Measurements from ENCODE around the gene VPS18.
A peak's percentile ranks its signal among the peaks of the same experiment; 100 is the strongest.

Gene VPS18

DNA sequence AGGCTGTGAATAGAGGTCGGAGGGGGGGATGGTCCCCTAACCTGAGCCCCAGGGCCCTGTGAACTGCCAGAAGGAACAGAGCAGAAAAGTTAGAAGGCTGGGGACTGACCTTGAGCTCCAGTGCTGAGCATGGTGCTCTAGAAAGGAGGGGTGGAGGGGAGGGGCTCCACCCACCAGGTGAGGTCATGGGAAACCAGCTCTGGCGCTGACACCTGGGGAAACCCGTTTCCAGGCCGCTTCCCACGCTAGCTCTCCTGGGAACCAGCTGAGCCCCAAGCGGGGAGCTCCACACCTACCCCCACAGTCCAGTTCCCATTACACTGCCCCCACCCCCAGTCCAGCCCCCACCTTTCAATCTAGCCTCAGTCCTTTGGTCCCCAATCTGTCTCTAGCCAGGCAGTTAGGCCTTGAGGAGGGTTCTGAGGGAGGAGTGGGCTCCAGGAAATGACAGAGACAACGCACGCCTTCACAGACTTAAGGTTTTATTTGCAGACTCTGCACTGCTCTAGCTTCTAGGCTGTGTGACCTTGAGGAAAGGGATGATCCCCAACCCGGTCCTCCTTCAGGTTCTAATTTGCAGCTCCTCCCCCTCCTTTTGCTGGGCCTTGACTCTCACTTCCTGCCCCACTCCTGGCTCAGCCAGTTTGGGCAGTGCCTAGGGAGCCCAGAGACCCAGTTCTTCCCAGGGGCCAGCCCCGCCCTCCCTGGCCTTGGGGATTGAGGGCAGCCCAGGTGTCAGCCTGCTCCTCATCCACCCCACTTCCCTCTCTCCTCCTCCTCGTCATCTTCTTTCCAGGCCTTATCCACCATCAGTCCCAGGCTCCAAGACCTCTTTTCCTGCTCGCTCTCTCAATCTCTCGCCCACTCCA lies 22.3 kb upstream of the VPS18 start:
- no peak for DNase-seq (ENCODE audit: low spot score)

DNA sequence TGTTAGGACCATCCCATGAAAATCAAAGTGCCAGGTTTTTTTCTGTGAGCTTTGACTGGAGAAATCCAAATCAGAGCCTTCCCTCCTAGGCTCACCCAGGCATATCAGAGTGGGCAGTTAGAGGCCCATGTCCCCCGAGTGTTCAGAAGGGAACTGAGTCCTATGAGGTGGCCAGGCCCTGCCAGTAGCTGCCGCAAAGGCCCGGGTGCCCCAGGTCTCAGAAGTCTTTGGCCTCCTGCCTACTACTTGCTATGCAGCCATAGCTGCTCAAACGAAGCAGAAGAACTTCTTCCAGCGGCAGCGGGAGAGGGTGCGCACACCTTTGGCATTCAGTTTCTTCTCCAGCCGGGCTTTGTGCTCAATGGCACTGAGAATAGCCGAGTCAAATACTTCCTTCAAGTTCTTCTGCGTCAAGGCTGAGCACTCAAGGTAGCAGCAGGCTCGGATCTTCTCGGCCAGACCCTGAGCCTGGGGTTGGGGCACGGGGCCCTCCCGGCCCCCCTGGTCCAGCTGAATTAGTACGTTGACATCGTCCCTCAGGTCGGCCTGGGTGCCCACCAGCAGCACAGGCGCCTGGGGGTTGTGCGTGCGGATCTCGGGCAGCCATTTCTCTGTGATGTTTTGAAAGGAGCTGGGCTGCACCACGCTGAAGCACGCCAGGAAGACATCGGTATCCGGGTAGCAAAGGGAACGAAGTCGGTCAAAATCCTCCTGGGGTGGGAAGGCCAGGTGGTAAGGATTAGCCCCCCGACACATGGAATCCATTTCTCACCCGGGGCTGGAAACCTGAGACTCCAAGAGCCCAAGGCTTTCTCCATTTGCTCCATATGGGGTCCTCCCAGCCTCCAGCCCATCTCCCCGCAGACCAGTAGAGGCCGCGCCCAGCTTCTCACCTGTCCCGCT lies 21.2 kb upstream of the VPS18 start:
- no peak for DNase-seq (ENCODE audit: low spot score)

DNA sequence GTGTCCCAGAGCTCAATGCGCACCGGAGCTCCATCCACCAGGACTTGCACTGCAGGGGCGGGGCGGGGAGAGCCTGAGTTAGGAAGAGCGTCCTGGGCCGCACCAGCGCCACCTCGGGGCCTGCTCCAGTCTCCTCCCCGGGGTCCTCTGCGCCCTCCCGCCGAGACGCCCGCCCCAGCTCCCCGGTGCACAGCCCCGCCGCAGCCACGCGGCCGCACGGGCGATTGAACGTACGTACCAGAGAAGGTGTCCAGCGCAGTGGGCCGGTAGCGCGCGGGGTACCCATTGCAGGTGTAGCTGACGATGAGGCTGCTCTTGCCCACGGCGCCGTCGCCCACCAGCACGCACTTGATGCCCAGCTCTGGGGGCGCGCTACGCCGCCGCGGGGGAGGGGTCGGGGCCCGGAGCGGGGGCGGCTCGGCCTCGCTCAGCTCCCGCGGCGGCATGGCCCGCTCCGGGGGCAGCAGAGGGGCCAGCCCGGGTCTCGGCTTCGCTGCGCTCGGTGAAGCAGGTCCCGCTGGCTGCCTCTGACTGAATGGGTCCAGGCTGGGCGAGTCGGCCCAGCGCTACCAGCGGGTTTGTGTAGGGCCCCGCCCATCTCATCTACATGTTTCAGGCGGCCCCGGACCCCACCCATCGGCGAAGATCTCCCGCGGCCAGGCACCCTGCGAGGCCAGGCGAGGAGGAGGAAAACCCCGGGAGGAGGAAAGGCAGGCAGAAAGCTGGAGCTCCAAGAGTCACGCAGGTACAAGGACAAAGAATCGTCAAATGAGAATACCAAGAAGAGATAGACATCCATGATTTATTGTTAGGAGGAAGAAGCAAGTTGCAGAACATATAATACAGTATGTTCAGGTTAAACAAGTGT lies 20.3 kb upstream of the VPS18 start, which contains the start of gene RHOV:
Gene RHOV, minus strand, starts transcription at position 541 of the 868 bp plus-strand sequence. Its CDS starts 95 bp downstream, at position 446.
- peak; percentile 92 for DNase-seq (ENCODE audit: low spot score)

DNA sequence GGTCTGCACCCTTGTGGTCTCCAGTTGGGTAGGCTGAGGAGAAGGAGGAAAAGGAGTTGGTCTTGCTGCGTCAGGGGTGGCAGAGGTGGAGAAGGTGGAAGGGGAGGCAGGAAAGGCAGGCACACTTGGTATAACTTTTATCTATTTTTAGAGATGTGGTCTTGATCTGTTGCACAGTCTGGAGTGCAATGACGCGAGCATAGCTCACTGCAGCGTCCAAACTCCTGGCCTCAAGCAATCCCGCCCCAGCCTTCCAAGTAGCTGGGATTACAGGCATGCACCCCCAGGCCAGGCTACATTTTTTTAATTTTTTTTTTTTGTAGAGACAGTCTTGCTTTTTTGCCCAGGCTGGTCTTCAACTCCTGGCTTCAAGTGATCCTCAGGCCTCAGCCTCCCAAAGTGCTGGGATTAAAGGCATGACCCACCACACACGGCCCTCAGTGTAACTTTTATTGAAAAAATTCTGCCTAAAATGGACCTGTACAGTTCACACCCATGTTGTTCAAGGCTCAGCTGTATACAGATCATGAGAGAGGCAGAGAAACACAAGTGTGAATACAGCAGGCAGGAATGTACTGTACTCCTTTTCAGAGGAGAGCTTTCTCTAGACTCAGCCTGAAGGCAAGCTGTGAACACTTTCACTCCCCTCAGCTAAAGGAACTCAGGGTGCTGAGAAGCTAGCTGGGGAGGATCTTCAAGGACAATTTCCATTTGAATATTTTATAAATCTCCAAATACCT lies 18.1 kb upstream of the VPS18 start:
- DNase-seq (ENCODE audit: low spot score), result no peak

GRCh38 chr15:40877694-40878093 lies 16.6 kb upstream of the VPS18 start:
- DNase-seq (ENCODE audit: low spot score), result no peak

GRCh38 chr15:40878785-40879184 lies 15.5 kb upstream of the VPS18 start:
- DNase-seq (ENCODE audit: low spot score), result peak; percentile 71

DNA sequence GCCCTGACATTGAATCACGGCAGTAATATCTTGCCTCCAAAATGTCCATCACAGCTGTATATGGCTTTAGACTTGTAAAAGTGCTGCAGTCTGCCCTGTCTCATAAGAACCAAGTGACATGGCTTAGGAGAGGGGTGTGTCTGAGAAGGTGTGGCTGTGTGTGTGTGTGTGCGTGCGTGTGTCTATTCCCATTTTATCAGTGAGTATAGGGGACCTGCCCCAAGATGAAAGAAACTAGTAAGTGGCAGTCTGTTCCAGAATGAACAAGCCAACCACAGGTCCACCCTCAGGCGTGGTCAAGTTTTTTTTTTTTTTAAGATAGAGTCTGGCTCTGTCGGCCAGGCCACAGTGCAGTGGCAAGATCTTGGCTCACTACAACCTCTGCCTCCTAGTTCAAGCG lies 14.6 kb upstream of the VPS18 start:
- DNase-seq (ENCODE audit: low spot score), result peak; percentile 74

GRCh38 chr15:40881351-40881750 lies 12.9 kb upstream of the VPS18 start:
- no peak for DNase-seq (ENCODE audit: low spot score)

DNA sequence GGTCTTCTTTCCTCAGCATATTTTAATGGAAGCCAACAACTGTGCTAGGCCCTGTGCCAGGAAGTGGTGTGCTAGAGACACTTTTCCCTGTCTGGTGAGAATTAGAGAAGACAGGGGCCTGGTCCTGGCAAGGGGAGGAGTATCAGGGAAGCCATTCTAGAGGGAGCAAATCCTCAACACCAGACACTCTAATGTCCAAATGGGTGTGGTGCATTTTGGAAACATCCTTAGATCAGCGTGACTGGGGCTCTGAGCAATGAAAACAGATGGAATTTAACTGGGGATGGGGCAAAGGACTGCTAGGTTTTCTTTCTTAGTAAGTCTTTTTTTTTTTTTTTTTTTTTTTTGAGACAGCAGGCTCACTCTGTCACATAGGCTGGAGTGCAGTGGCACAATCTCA lies 7.7 kb upstream of the VPS18 start:
- DNase-seq (ENCODE audit: low spot score), result no peak

DNA sequence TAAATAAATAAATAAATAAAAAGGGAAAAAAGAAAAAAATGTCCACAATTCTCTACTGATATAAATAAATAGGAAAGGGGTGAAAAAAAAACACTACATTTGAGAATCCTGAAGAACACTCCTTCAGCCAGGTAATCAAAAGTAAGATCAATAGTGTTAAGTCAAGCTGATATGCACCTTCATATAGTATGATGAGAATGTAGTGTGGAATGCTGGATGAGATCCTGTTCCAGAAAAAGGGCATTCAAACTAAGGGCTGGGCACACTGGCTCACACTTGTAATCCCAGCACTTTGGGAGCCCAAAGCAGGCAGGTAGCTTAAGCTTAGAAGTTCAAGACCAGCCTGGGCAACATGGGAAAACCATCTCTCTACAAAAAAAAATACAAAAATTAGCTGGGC lies 5.1 kb upstream of the VPS18 start:
- no peak for DNase-seq (ENCODE audit: low spot score)

GRCh38 chr15:40891138-40891537 lies 3.1 kb upstream of the VPS18 start:
- no peak for DNase-seq (ENCODE audit: low spot score)

GRCh38 chr15:40891810-40892446 lies 2.3 kb upstream of the VPS18 start:
- DNase-seq (ENCODE audit: low spot score), result peak; percentile 64

- DNase-seq (ENCODE audit: low spot score), result no peak
These were observed 1.7 kb upstream of the VPS18 start for GRCh38 chr15:40892447-40893012.

DNA sequence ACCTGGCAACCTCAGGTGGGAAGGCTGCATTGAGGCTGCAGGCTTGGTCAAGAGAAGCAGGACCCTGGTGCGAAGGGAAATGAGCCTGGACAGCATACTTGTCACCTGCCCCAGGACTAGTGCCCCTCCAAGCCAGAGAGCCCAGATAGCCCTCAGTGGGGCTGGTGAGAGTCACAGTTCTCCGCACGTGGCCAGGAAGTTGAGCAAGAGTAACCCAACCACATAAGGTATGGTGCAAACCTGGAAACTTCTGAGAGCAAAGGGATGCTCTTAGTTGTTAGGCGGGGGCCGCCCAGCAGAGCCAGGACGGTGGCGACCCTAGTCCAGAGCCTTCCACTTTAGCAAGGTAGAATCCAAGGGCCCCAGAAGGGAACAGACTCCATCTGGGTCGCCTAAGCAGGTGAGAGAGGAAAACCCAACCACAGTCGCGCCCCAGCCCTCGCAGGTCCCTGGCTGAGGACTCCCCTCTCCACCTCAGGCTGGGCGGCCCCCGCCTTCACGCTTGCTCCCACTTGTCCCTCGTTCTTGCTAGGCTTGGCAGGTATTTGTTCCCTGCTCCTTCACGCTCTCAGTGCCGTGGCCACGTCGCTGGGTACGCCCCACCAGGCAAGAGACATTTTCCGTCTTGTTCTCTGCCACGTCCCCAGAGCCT lies 1.1 kb upstream of the VPS18 start:
- no peak for DNase-seq (ENCODE audit: low spot score)

DNA sequence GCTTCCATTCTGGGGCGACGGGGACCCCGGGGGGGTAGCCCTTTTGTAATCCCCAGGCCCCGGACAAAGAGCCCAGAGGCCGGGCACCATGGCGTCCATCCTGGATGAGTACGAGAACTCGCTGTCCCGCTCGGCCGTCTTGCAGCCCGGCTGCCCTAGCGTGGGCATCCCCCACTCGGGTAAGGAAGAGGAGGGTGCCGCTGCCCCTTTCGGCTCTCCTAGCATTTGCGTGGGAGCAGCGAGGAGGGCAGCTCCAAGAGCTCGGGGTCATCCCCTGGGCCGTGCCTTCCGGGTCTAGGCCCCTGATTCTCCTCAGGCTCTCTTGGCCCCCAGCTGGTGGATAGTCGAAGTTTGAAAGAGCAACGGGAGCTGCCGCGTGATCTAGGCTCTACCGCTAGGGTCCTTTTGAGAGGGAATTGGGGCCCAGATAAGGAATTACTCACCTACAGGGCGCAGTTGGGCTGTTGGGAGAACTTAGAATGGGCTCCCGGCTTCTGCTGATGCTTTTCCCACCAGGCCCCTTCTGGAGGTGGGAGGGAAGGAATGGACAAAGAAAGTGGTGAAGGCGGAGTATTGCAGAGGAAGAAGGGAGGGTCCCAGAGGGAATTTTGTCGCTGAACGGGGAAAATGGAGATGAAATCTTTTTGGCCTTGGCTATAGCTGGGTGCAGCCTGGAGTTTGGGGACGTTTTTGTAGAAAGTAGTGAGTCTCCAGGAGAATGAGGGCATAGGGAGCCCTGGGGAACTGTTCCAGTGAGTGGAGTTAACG lies 615 bp downstream of the VPS18 start:
- DNase-seq (ENCODE audit: low spot score), result peak; percentile 84

- DNase-seq (ENCODE audit: low spot score), result no peak
These were observed 5.4 kb downstream of the VPS18 start for GRCh38 chr15:40899536-40900207.

GRCh38 chr15:40900256-40901052 lies 6.2 kb downstream of the VPS18 start:
- no peak for DNase-seq (ENCODE audit: low spot score)

DNA sequence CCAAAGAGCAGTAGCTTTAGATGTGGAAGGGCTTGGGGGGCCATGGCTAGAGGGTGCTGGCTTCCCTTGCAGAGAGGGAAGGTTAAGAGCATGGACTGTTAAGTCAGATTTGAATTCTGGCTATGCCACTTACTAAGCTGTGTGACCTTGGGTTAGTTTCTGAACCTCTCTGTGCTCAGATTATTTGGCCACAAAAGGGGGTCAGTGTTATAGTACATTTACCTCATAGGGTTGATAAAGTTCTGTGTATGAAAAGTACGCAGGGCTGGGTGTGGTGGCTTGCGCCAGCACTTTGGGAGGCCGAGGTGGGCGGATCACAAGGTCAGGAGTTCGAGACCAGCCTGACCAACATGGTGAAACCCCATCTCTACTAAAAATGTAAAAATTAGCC lies 6.8 kb downstream of the VPS18 start:
- no peak for DNase-seq (ENCODE audit: low spot score)

All from LoVo (cell line).